ENCODE data around the gene SMCO3. TPM values are rescaled to one million over a fixed set of nuclear protein-coding genes. Genes with fewer than 3 reads are reported as not detected.

SMCO3 gene
- total RNA-seq, 2 experiments from 2014 or later: not detected

DNA sequence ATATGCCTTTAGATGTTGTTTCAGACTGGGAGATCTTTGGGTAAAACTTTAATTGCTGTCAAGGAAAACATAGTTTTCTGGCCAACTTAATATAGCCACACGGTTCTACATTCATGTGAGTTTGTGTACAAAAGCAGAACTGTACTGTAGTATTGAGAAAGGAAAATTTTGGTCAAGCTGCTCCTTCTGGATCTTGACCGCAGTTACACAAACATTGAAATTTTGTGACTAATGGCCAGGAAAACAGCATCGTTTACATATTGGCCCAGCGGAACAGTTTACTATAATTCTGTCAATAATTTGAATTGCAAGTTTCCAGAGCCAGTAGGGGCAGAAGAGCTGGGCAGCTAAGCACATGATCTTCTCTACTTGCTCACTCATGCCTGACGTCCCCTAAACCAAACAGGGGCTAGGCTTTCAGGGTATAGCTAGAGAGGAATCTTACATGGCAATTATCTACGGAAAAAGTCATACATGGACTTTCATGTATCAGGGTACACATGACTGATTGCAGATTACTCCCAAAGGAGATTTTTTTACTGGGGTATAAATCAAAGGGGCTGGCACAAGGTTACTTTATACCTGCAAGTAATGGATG lies 40.7 kb upstream of the SMCO3 start:
- TF ChIP-seq, protein P1, sequence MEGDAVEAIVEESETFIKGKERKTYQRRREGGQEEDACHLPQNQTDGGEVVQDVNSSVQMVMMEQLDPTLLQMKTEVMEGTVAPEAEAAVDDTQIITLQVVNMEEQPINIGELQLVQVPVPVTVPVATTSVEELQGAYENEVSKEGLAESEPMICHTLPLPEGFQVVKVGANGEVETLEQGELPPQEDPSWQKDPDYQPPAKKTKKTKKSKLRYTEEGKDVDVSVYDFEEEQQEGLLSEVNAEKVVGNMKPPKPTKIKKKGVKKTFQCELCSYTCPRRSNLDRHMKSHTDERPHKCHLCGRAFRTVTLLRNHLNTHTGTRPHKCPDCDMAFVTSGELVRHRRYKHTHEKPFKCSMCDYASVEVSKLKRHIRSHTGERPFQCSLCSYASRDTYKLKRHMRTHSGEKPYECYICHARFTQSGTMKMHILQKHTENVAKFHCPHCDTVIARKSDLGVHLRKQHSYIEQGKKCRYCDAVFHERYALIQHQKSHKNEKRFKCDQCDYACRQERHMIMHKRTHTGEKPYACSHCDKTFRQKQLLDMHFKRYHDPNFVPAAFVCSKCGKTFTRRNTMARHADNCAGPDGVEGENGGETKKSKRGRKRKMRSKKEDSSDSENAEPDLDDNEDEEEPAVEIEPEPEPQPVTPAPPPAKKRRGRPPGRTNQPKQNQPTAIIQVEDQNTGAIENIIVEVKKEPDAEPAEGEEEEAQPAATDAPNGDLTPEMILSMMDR (conservative IDR thresholded peaks at IDR 0.05; ENCODE audit: low read length): peak; percentile 41; the same call in 1 of the 2 replicates
- no peak for TF ChIP-seq EZH2phosphoT487 (IDR thresholded peaks at IDR 0.05; ENCODE audit: borderline replicate concordance, low read depth, low read length)
- Histone ChIP-seq H3K36me3 (ENCODE audit: insufficient read depth, low read length) (no peaks in the 10 kb centered on the region), H2AFZ (ENCODE audit: low read length) (peak overlapping the region; percentile 90), H3K79me2 (ENCODE audit: insufficient read depth, low read depth, low read length) (no peaks in the 10 kb centered on the region), H4K20me1 (ENCODE audit: insufficient read depth, low read length) (no peaks in the 10 kb centered on the region), H3K27ac (ENCODE audit: low read depth, low read length, poor library complexity, severe bottlenecking) (peak overlapping the region; percentile 48), H3K4me3 (ENCODE audit: low read depth, low read length, poor library complexity, severe bottlenecking) (peak overlapping the region; percentile 13), H3K9me3 (ENCODE audit: low read length) (peaks cover 8% of the 10 kb centered on the region; the same call in 1 of the 2 replicates), H3K9me2 (ENCODE audit: insufficient read depth, low read length) (no peaks in the 10 kb centered on the region), H3K4me1 (ENCODE audit: insufficient read depth, low read length, poor library complexity, severe bottlenecking) (peaks cover 32% of the 10 kb centered on the region), H3K4me2 (ENCODE audit: low read length) (peak overlapping the region; percentile 65)
- BruUV-seq (replicated peaks): no TSS peak
- POLR2A ChIA-PET: interaction anchor here (0.8 to 3.0 kb wide), 5 partner anchors 20 to 136 kb away, joined by 3 to 13 read pairs (median 5); no protein-coding TSS in a partner anchor
- CTCF ChIA-PET (ENCODE audit: unreplicated experiment): no interaction called here
- intact Hi-C loops (cut with micrococcal nuclease; ENCODE audit: unreplicated experiment): no loop called here
- peak; percentile 64 for DNase-seq (ENCODE audit: low spot score)

DNA sequence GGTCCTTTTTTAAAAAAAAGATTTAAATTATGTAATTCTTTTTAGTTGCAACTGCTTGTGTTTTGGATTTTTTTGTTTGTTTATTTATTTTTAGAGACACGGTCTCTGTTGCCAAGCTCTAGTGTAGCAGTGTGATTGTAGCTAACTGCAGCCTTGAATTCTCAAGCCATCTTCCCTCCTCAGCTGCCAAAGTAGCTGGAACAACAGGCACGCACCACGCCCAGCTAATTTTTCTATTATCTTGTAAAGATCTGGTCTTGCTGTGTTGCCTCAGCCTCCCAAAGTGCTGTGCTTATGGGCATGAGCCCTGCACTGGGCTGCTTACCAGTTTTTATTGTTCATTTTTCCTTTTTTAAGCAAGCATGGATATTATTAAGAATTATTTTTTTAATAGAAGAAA lies 40.0 kb upstream of the SMCO3 start:
- peaks cover 6% of the 10 kb centered on the region; the same call in 1 of the 2 replicates for H3K9me3 ChIP-seq (ENCODE audit: low read length)
- H4K20me1 ChIP-seq (ENCODE audit: insufficient read depth, low read length): no peaks in the 10 kb centered on the region
- H2AFZ ChIP-seq (ENCODE audit: low read length): 0 out of 2 replicates have a peak overlapping the region, but pooled peaks have one; percentile 90
- H3K4me1 ChIP-seq (ENCODE audit: insufficient read depth, low read length, poor library complexity, severe bottlenecking): peaks cover 32% of the 10 kb centered on the region
- no peak overlapping the region for H3K4me2 ChIP-seq (ENCODE audit: low read length)
- H3K79me2 ChIP-seq (ENCODE audit: insufficient read depth, low read depth, low read length): no peaks in the 10 kb centered on the region
- ChIA-PET POLR2A (interaction anchor here (0.5 to 3.0 kb wide), 3 partner anchors 20 to 137 kb away, joined by 3 to 13 read pairs (median 5); no protein-coding TSS in a partner anchor), CTCF (ENCODE audit: unreplicated experiment) (no interaction called here)
- no peak for DNase-seq (ENCODE audit: low spot score)
- intact Hi-C loops (cut with micrococcal nuclease; ENCODE audit: unreplicated experiment): no loop called here
- H3K9me2 ChIP-seq (ENCODE audit: insufficient read depth, low read length): no peaks in the 10 kb centered on the region
- H3K36me3 ChIP-seq (ENCODE audit: insufficient read depth, low read length): no peaks in the 10 kb centered on the region
- no peak overlapping the region for H3K27ac ChIP-seq (ENCODE audit: low read depth, low read length, poor library complexity, severe bottlenecking)
- H3K4me3 ChIP-seq (ENCODE audit: low read depth, low read length, poor library complexity, severe bottlenecking): no peak overlapping the region
- TF ChIP-seq, protein P1 (conservative IDR thresholded peaks at IDR 0.05; ENCODE audit: low read length): no peak
- no peak for TF ChIP-seq EZH2phosphoT487 (IDR thresholded peaks at IDR 0.05; ENCODE audit: borderline replicate concordance, low read depth, low read length)
- BruUV-seq (replicated peaks): no TSS peak

DNA sequence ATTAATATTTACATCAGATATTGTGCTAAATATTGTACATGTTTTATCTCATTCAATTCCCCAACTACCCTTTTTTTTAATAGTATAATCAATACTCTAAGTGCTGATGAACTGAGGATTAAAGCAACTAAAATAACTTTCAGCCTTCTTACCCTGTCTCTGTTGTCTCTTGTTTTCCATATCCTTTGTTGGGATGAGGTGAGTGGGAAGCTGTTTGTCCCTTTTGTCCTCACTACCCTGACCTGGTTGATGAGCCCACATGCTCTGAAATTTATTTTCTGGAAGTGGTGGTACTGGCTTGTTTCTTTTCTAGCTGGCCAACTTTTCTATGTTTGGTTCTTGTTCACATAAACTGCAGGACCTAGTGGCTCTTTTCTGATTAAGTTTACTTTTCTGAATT lies 38.9 kb upstream of the SMCO3 start:
- ChIA-PET CTCF (ENCODE audit: unreplicated experiment) (interaction anchor here (0.6 kb wide), 1 partner anchor 34 kb away, joined by 3 read pairs; no protein-coding TSS in a partner anchor), POLR2A (interaction anchor here (0.6 to 3.0 kb wide), 6 partner anchors 34 to 463 kb away, joined by 3 to 13 read pairs (median 4); no protein-coding TSS in a partner anchor)
- Histone ChIP-seq H2AFZ (ENCODE audit: low read length) (no peak overlapping the region), H3K27ac (ENCODE audit: low read depth, low read length, poor library complexity, severe bottlenecking) (no peak overlapping the region), H3K4me3 (ENCODE audit: low read depth, low read length, poor library complexity, severe bottlenecking) (no peak overlapping the region), H3K9me3 (ENCODE audit: low read length) (peaks cover 6% of the 10 kb centered on the region; the same call in 1 of the 2 replicates), H3K36me3 (ENCODE audit: insufficient read depth, low read length) (no peaks in the 10 kb centered on the region), H3K79me2 (ENCODE audit: insufficient read depth, low read depth, low read length) (no peaks in the 10 kb centered on the region), H3K4me1 (ENCODE audit: insufficient read depth, low read length, poor library complexity, severe bottlenecking) (peaks cover 22% of the 10 kb centered on the region), H4K20me1 (ENCODE audit: insufficient read depth, low read length) (no peaks in the 10 kb centered on the region), H3K4me2 (ENCODE audit: low read length) (no peak overlapping the region), H3K9me2 (ENCODE audit: insufficient read depth, low read length) (no peaks in the 10 kb centered on the region)
- intact Hi-C loops (cut with micrococcal nuclease; ENCODE audit: unreplicated experiment): no loop called here
- DNase-seq (ENCODE audit: low spot score): no peak
- BruUV-seq (replicated peaks): no TSS peak
- no peak for TF ChIP-seq EZH2phosphoT487 (IDR thresholded peaks at IDR 0.05; ENCODE audit: borderline replicate concordance, low read depth, low read length)
- TF ChIP-seq, protein P1 (conservative IDR thresholded peaks at IDR 0.05; ENCODE audit: low read length): no peak
